CD4-positive, alpha-beta T cell (primary cell): ENCODE results near the gene IL12RB1. TPM values are rescaled to one million over a fixed set of nuclear protein-coding genes. Genes with fewer than 3 reads are reported as not detected.

Source experiments
- total RNA-seq, 174 experiments: library from RNA in 2 of 174; stranded (reverse) in 2 of 174; gene quantifications; one replicate each; pipeline ENCODE4 v1.2.3 and lab custom pipeline; 2021 to 2026

IL12RB1 gene
- total RNA-seq, 2 experiments from 2014 or later = 20.5 to 22.5 TPM

Other genes starting within 250 kb of the IL12RB1 start
- gene JAK3, start 239.0 kb downstream of the IL12RB1 start, total RNA-seq = 100 to 1,000 TPM; 120 to 121 TPM
- 1,000 to 10,000 TPM; 4,157 to 4,260 TPM for gene RPL18A, start 227.0 kb downstream of the IL12RB1 start, total RNA-seq
- 1 to 10 TPM; 1.6 TPM for gene SLC5A5, start 215.0 kb downstream of the IL12RB1 start, total RNA-seq
- 10 to 100 TPM; 26.9 to 28.1 TPM for gene CCDC124, start 153.9 kb downstream of the IL12RB1 start, total RNA-seq
- gene KCNN1, start 119.8 kb downstream of the IL12RB1 start, total RNA-seq = not detected
- gene ARRDC2, start 78.8 kb downstream of the IL12RB1 start, total RNA-seq = 100 to 1,000 TPM; 325 to 341 TPM
- gene MAST3, start 10.8 kb upstream of the IL12RB1 start, total RNA-seq = 10 to 100 TPM; 16.1 to 16.4 TPM
- 1 to 10 TPM; 4.6 to 5.6 TPM for gene PIK3R2, start 66.2 kb upstream of the IL12RB1 start, total RNA-seq
- 10 to 100 TPM; 10.6 to 10.7 TPM for gene IFI30, start 86.9 kb upstream of the IL12RB1 start, total RNA-seq
- gene MPV17L2, start 106.3 kb upstream of the IL12RB1 start, total RNA-seq = 1 to 10 TPM; 2.8 to 3.9 TPM
- gene RAB3A, start 117.1 kb upstream of the IL12RB1 start, total RNA-seq = 10 to 100 TPM; 28.9 to 31.2 TPM
- gene PDE4C, start 139.5 kb upstream of the IL12RB1 start, total RNA-seq = not detected
- gene IQCN, start 187.5 kb upstream of the IL12RB1 start, total RNA-seq = 10 to 100 TPM; 18.1 to 18.7 TPM
- 1,000 to 10,000 TPM; 1,827 to 1,976 TPM for gene JUND, start 194.7 kb upstream of the IL12RB1 start, total RNA-seq
- 10 to 100 TPM; 40.2 to 47.4 TPM for gene LSM4, start 236.1 kb upstream of the IL12RB1 start, total RNA-seq